HG02798 (cell line): ENCODE results near the gene FHIT.

Experiments used
- ATAC-seq: cut with Tn5 transposase; IDR thresholded peaks from one replicate; pipeline ENCODE4 v1.9.1; 2021; ENCODE audit warnings: mild to moderate bottlenecking; ENCODE audit not compliant: unreplicated experiment, poor library complexity

The FHIT gene

DNA sequence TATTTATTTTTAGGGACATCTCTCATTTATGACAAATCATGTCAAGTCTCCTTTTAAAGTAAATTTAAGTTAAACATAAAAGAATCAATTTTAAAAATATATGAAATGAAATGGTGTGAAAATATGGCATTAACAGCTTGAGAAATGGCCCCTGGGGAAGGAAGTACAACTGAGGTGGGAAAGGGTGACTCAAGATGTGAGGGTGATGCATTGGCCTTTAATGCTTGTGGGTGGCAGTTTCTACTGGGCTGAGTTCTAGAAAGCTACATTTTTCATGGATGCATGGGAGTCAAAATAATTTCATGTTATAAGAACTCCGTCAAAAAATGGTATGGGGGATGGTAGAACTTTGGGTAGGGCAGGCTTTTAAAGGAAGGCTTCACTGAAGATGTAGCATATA lies 1492.6 kb downstream of the FHIT start:
- no peak for ATAC-seq

DNA sequence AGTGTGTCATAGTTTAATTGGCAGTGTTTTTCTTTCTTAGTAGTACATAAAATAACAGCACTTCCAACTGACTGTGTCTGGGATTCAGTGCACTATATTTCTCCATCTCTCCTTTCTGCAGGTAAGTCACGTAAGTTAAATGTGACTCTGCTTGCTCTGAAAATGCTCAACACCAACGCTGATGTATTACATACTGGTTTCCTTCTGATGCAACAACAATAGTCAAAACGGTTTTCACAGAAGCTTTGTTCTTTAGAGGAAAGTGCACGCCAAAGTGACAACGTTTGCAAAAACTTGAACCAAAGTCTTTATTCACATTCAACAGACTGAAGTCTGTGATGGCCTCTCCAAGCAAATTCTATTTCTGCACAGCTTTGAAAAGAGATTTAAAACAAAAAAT lies 1494.3 kb downstream of the FHIT start:
- no peak for ATAC-seq

DNA sequence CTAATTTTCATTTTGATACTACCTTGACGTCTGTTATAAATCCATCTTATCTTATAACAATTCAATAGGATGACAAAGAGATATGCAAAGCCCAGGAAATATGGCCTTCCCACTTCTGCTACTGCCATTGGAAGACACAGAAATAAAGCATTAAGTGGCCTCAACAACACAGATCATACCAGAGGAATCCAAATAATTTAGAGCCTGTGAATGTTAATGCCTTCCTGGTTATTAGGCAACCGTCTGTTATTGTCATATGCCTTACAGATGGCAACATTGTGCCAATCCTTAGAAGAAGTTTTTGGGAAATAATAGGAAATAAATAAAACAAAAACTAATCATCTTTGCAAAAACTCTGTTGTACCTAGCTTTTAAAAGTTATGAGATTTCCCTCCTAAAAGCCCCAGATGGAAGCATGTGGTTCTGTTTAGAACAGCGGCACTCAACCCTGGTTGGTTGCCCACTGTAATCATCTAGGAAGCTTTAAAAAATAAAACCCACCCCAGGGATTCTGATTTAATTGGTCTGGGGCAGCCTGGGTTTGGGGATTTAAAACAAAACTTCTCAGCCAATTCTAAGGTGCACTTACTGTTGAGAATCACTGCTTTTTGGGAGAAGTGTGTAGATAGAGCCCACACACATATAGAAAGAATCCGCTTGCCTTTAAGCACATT lies 1496.7 kb downstream of the FHIT start:
- ATAC-seq = no peak

DNA sequence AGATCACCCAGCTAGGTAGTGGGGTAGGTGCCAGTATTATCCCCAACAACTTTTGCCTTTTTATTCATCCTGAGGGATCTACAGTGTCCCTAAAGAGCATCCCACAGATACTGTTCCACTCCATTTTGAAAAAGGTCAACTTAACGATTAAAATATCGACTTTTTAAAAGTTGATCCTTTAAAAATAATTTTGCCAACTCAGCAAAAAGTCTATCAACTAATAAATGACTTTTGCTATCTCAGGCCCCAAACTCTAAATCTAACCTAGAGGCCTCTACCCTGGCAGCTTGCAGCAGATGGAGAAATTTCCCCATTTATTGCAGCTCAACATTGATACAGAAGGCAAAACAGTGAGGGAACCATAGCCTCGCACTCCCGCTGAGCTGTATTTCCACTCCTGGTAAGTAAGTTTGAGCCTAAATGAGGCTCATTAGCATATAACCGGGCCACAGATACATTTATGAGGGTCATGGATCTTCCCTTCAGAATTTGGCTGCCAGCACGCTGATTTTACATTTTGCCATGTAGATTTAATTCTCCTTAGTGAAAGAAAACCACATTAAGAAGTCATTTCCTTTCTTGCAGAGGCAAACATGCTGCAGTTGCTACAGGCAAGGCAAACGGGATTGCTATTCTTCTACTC lies 1497.3 kb downstream of the FHIT start:
- ATAC-seq = no peak

DNA sequence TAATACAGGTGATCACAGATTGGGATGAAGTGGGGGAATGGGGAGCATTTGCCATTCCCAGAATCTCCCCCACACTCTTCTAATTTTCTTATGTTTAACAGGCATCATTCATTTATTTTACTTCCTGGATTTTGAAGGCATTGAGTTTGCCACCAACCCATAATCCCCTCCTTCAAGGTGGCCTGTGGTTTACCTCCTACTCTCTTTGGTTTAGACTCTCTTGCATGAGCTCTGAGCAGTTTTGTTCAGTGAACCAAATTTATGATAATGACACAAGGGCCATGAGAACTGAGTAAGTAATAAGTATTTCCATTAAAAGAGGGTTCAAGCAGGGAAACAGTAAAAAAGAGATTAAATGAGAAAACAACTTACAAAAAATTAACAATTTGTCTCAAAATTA lies 1498.3 kb downstream of the FHIT start:
- no peak for ATAC-seq

DNA sequence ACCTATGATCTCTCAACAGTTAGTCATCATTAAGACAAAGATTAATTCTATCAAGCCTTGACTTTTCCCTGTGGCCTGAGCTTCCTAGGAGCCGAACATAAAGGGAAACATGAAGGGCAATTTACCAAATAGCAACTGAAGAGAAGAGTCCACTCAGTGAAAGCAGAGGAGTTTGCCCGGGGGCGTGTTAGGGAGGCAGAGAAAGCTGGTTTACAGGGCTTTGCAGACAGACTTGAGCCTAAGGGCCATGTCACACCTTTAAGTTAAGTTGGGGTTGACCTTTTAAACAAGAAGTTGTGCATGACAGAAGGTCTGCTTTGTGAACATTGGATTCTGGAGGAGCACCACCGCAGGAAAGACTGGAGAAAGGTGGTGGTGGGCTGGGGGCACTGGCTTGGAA lies 1499.6 kb downstream of the FHIT start:
- no peak for ATAC-seq

DNA sequence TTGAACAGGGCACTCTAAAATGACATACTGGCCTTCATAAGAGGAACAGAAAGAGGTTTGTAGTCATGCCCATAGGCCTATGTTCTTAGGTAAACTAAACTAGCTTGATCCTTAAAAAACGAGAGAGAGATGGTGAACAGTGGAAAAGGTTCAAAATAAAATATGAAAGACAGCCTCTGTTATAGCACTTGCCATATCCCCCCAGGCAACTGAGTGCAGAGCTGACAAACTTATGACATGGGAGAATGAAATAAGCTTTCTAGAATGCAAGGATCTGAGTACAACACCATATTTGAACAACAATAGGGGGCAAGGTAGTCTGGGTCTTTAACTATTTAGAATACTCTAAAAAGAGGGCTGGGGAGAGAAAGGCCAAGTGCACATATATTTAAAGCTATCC lies 1500.9 kb downstream of the FHIT start:
- ATAC-seq = no peak

DNA sequence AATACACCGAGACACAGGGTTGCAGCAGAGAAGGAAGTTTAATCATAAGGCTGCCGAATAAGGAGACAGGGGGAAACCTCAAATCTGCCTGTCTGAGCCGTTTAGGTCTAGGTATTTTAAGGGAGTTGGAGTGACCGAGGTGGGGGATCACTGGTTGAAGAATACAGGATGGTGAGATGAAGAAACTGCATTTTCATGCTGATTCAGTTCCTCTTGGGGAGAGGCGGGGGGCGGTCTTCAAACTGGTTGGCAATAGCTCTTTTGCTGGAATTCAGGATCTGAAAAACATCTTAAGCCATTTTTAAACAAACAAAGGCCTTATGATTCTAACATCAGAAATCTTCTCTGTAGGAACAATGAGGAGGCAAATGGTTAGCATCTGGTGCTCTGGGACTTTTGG lies 1502.0 kb downstream of the FHIT start:
- no peak for ATAC-seq

DNA sequence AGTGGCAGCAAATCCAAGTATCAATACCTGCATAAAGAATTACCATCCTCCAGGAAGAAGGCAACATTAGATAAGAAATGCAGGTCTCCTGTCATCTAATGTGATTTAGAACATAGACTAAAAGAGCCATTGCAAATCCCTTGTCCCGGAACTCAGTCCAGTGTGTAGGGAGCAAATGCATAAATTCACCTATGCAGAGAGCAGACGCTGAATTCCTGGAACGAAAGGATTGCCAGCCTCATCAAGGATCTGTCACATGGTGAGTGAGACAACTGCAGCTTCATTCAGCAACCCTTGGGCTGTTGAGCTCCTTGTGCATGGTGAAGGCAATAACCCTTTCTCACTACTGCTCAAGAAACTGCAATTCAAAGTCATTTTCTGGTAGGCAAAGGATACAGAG lies 1504.7 kb downstream of the FHIT start:
- no peak for ATAC-seq

DNA sequence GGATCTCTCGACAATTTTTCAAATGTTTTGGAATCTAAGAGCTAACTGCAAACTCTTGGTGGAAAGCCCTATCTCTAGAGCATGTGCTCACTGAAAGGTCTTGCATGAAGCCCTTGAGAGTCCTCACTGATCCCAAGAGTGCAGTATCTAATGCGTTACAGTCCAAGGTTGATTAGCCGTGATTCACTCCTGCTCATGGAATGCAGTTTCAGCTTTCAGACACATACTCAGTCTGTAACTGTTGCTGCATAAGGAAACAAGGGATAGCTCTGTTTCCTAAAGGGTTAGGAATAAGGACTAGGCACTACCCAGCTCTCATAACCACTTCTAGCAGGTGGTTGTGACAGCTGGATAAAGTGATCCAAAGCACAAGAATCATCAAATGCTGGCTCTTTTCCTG lies 1514.0 kb downstream of the FHIT start:
- ATAC-seq = no peak

DNA sequence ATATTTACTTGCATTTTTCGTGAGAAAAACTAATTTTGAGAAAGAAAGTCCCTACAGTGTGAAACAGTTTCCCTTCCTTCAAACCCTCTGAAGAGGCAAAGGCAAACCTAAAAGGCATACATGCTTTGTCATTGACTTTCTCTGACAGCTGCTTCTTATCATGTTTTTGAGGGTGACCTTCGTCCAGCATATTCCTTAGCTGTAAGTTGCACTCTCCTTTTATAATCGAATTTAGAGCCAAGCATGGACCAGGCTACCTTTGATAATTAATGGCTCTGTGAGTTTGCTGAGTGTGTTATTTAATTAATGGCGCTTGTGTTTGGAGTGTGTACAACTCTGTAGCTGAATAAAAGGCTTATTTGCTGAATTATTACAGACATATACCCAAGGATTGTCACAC lies 1517.2 kb downstream of the FHIT start:
- no peak for ATAC-seq

DNA sequence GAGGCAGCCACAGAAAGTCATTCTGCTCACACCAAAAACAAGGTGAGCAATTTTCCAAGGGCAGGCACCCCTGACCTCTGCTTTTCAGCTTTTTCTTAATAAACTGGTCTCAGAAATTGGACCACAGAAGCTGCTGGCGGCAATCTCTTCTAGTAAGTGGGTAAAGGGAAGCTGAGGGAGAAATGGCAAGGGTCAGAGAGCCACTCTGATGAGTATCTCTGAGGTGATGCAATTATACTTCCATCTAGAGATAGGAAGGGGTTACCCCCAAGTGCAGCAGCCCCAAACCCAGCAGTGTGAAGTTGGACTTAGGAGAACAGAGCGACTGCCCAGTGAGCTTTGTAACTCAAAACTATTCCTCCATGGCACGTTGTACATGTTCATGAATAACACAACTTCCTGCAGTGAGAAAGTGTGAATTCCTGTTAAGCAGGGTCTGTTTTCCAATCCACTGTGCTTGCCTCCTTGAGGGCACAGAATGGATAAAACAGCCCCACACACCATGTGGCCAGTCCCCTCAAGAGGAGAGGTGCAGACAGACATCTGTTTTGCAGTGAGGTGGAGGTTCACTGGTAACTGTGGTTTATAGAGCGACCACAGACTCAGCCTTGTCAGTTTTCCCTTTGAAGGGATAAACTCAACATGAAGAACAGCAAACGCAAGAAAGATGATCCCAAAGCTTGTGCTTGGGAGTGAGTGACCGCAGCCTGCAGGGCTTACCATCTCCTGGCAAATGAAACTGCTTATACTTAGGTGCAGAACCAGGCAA lies 1518.0 kb downstream of the FHIT start:
- no peak for ATAC-seq

DNA sequence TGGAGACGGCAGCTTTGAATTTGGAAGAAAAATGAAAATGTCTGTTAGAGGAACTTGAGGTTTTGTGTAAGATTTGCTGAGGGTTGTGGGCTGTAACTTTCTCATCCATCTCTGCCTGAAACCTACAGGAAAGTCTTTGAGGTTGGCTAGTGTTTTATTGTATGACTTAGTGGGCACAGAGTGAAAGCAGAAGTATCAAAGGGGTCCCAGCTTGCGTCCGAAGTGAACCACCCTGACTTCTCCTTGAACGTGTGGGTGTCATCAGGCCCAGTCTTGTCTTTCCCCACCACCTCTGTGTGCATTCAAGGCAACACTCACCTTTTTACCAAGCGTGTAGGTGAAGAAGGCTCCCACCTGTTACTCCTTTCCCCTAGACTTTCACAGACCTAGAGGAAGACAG lies 1519.3 kb downstream of the FHIT start:
- no peak for ATAC-seq

DNA sequence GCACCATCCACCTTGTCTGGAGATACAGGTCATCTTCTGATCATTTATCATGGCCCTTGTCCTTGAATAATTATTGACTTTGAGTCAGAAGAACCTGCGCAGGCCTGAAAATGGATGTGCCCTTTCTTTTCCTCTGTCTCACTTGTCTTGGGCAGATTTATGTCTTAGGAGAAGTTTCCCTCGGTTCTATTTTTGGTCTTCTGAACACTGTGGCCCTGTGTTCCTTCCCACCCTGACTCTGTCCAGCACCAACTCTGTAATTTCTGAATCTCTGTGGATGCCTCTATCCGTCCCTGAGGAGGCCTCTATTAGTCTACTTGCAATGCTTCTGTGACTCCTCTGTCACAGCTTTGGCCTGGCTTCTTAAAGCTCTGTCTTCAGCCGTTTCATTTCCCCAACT lies 1520.7 kb downstream of the FHIT start:
- ATAC-seq = no peak

DNA sequence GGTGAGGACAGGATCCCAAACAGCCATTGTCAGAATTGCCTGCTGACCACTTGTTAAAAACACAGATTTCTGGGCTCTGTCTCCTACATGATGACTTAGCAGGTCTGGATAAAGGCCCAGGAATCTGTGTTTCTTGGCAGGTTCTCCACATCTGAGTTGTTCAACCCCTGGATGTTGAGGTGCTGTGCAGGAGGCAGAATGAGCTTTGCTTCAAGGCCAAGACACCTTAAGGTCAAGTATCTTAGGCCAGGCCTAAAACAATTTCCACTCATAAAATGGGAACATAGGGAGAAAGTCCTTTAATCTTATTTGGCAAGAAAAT lies 1522.7 kb downstream of the FHIT start:
- ATAC-seq = no peak

DNA sequence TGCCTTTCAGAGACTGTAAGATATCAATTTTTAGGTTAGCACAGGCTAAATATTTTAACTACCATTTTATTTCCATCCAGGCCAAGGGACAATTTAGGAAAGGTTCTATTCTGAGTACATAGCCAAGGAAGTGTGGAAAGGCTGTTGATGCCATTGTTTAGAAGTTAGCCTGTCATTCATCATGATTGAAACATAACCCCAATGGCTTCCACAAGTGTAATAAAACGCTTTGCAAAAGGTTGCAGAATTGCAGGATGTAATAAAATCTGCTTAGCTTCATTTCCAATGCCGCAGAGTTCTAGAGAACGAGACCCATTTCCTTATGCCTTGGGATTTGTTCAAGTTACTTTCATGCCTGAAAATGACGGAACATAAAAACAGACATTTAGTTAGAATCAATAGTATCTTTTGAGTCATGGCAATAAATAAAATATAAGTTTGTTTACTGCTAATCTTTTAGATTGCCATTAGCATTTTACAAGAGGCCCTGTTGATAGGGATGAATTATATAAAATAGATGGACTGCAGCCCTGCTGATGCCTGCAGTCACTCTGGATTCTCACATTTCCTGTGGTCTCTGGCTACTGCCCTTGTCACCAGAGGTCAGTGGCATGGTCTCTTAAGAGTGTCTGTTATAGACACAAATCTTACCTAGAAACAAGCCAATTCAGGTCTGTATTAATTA lies 1523.2 kb downstream of the FHIT start:
- ATAC-seq = no peak

DNA sequence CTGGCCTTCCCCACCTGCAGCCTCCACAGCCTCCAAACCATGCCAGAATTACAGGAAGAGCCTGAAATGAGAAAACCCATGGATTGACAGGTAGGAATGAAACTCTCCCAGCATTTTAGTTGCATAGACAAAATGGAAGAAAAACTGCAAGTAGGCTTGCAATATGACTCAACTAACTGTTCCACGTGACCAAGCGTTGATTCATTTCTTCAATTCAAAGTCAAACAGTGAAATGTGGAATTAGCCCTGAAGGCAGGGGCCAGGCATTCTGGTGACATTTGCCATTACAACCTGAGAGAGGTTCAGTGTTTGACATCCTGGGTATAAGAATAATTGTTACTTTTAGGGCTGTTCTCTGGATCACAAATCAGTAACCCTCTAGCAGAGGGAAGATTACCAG lies 1525.0 kb downstream of the FHIT start:
- no peak for ATAC-seq

DNA sequence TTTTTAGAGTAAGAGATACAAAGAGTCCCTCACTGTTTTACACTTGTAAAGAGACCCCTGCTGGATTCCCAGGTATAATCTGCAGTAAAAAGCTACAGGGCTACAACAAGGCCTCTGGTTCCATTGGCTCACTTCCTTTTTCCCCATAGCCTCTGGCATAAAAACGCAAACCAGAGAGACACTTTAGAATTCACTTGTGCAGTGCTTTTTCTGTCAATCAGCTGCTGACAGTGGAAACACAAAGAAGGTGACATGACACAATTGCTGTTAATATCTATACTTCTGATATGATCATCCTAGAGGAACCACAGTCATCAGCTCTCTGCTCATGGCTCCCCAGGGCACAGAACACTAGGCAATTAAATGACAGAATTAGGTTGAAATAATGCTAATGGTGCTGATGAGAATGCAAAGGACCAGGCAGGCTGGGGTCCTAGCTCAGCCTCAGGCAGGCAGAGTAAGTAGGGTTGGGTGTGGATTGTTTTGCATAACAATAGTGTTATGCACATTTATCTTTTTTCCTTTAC lies 1533.5 kb downstream of the FHIT start:
- no peak for ATAC-seq

DNA sequence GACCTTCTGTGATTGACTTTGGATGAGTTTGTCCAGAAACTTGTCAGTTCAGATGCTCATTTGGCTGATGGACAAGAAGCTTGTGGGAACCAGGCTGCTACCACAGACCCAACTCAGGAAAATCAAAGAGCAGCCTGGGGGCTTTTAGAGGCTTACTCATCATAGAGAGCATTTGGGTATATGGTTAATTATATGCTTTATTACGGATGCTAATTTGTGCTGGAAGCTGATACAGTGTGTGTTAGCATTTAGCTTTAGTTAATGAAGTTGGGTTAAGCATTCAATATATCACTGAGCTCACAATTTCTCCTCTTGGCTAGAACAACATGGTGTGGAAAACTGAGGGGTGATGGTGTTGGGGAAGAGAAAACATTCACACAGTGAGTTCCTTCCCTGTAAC lies 1537.2 kb downstream of the FHIT start:
- no peak for ATAC-seq

DNA sequence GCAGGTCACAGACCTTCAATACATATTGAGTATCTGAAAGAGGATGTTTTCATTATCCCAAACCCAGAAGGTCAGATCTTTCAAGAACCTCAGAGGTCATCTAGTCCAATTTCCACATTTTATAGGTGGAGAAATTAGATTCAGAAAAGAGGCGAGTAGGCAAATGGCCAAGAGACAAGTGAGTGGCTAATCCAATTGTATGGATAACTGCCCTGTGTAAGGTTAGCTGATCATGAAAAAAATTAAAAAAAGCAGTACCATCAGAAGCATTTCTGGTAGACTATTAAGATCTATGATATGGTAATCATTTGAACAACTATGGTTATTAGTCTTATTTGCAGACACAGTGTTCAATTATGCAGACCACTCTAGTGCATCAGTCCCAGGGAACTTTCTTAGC lies 1540.7 kb downstream of the FHIT start:
- no peak for ATAC-seq
